Adrenal gland (tissue), 12 donors: ENCODE data around the gene SP6. TPM values are rescaled to one million over a fixed set of nuclear protein-coding genes. Genes with fewer than 3 reads are reported as not detected.
A peak's percentile ranks its signal among the peaks of the same experiment; 100 is the strongest.

Experiments used
- DNase-seq, 7 donors: peaks; one replicate each; pipeline ENCODE4 v3.0.0-alpha.2; 2019 to 2020
- H3K27ac ChIP-seq, 5 donors: fragments of 200-600 bp; sonication (generic) in 4 of 5; 1 replicate in 3 of 5; 2 replicates in 2 of 5; pipeline versions ENCODE4 v1.5.1 to v1.8.0; 2016 to 2020; ENCODE audit warnings: mild to moderate bottlenecking in 1 of 5
- H3K27me3 ChIP-seq: fragments of 200-600 bp; 2 replicates; pipeline ENCODE4 v1.8.0; 2021
- H3K36me3 ChIP-seq, 2 donors: fragments of 200-600 bp; replicated peaks in 1 of 2; 1 replicate in 1 of 2; 2 replicates in 1 of 2; pipeline versions ENCODE4 v1.5.1 to v1.8.0; 2018 to 2022
- H3K4me1 ChIP-seq, 2 donors: fragments of 200-600 bp; replicated peaks in 1 of 2; 1 replicate in 1 of 2; 2 replicates in 1 of 2; pipeline versions ENCODE4 v1.5.1 to v1.8.0; 2018 to 2021
- H3K4me3 ChIP-seq, 4 donors: fragments of 200-600 bp; sonication (generic) in 3 of 4; one replicate each; pipeline ENCODE4 v1.5.1; 2016 to 2018
- H3K9me3 ChIP-seq, 3 donors: fragments of 200-600 bp; sonication (generic) in 1 of 3; replicated peaks in 1 of 3; 1 replicate in 2 of 3; 2 replicates in 1 of 3; pipeline versions ENCODE4 v1.5.1 to v1.8.0; 2016 to 2021
- POLR2A ChIP-seq, 2 donors: fragments of 450-650 bp; IDR thresholded peaks; one replicate each; pipeline ENCODE4 v1.6.1; 2017; ENCODE audit warnings: antibody characterized with exemption in 2 of 2, mild to moderate bottlenecking in 2 of 2, moderate library complexity in 1 of 2
- WGBS, 4 donors: extraction: QIAGEN DNeasy Blood & Tissue Kit in 2 of 4; methylation state at CpG; one replicate each; pipeline versions ENCODE4 v1.1.5 to v1.1.7; 2013 to 2017; 5-methylcytosine and 5-hydroxymethylcytosine counted together
- intact Hi-C, 2 donors: fragments of 100-400 bp; cut with DNase I; formaldehyde crosslinking; loops; one replicate each; pipeline versions ENCODE4 v1.14.1 to v1.15.0; 2022 to 2023
- polyA plus RNA-seq, 3 donors: library from polyadenylated mRNA; stranded (reverse); fragments of 200-250 nt in 2 of 3; fragments of 350-450 nt in 1 of 3; fragmentation: Illumina TruSeq in 1 of 3; extraction: RNeasy Lipid Tissue Mini Kit (QIAGEN cat#74804) in 1 of 3; gene quantifications; one replicate each; pipeline ENCODE4 v1.2.3, GENCODE V29; 2013 to 2014
- total RNA-seq, 9 donors: library from RNA; depleted of rRNA in 4 of 9; stranded (reverse); fragments of >200 nt in 4 of 9; fragments of 120-200 nt in 1 of 9; fragmentation: NEBNext Ultra II Directional in 1 of 9; extraction: Animal tissue kit (Norgen Biotek cat#: 25700) in 1 of 9; gene quantifications; one replicate each; pipeline versions ENCODE4 v1.1.0 to v1.2.4, GENCODE V29; 2013 to 2023
- TF ChIP-seq, protein P1 (sequence below), 6 experiments: fragments of 450-650 bp in 4 of 6; fragments of 200-600 bp in 2 of 6; sonication (generic) in 1 of 6; IDR thresholded peaks; 1 replicate in 5 of 6; 2 replicates in 1 of 6; pipeline versions ENCODE4 v1.5.1 to v1.8.0; 2016 to 2021; ENCODE audit warnings: antibody characterized with exemption in 6 of 6, mild to moderate bottlenecking in 2 of 6, moderate library complexity in 1 of 6
- donor health status: healthy with polysubstance abuse.
- donor health status: Bipolar disorder and iron deficiency.
- donor health status: DM: yes; HTN: yes; CAD: no.
- donor health status: DM: no; HTN: no; CAD: no.
- donor health status: DM: no; HTN: no; CAD: no.
- donor health status: DM: yes; HTN: yes; CAD: no.

The SP6 gene
- total and polyA plus RNA-seq, 12 donors: 0.06 to 3.5 (median 1.0) TPM

DNA sequence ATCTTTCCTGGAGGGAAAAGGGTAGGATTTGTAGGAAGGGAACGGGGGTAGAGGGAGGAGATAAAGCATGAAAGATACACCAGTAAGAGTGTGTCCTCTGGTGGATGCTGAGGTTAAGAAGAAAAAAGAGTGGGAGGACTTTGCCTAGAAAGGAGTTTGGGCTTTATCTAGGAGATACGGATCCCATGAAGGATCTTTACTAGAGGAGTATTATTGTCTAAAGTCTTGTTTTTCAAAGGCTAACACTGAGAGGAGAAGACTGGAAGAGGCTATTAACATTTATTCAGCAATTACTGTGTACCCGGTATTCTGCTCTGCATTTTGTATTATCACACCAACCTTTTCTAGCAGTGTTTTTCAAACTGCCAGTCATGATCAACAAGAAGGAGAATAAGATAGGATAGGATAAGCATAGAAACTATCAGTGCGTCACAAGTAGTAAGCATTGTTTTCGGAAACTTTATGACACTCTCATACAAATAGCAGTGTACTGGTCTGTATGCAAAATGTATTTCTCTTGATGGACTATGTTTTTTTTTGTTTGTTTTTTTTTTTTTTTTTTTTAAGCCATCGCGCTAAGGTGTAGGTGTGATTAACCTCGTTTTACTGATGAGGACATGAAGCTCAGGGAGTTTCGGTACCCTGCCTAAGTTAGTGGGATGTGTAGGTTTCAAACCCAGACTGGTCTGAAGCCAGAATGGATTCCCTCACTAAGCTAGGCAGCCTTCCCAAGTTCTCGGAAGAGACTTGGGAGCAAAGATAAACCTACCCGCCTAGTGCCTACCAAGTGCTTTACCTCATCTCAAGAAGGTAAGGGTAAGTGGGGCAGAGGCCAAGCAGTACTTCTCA lies 43.8 kb upstream of the SP6 start:
- H3K4me3 ChIP-seq: peak overlapping the region; percentile 24 to 89 (median 72)
- no peaks in the 10 kb centered on the region for H3K36me3 ChIP-seq
- intact Hi-C loops: loop anchor here in 1 of 2 donors (5.0 kb wide), 1 partner anchor 78 kb away; the partner anchor contains the start of gene CDK5RAP3
- no peaks in the 10 kb centered on the region for H3K27me3 ChIP-seq
- H3K27ac ChIP-seq: peak overlapping the region in 3 of 5 donors; percentile 71 to 93 (median 77)
- peaks cover 10 to 31% of the 10 kb centered on the region in 2 donors for H3K4me1 ChIP-seq
- WGBS, 4 donors: 40 to 45% (median 41%) methylated on average over 11 of the region's 11 CpGs
- no peaks in the 10 kb centered on the region for H3K9me3 ChIP-seq
- no peak for TF ChIP-seq POLR2A (IDR thresholded peaks at IDR 0.05)
- TF ChIP-seq, protein P1, sequence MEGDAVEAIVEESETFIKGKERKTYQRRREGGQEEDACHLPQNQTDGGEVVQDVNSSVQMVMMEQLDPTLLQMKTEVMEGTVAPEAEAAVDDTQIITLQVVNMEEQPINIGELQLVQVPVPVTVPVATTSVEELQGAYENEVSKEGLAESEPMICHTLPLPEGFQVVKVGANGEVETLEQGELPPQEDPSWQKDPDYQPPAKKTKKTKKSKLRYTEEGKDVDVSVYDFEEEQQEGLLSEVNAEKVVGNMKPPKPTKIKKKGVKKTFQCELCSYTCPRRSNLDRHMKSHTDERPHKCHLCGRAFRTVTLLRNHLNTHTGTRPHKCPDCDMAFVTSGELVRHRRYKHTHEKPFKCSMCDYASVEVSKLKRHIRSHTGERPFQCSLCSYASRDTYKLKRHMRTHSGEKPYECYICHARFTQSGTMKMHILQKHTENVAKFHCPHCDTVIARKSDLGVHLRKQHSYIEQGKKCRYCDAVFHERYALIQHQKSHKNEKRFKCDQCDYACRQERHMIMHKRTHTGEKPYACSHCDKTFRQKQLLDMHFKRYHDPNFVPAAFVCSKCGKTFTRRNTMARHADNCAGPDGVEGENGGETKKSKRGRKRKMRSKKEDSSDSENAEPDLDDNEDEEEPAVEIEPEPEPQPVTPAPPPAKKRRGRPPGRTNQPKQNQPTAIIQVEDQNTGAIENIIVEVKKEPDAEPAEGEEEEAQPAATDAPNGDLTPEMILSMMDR (IDR thresholded peaks at IDR 0.05): no peak
- DNase-seq: no peak

DNA sequence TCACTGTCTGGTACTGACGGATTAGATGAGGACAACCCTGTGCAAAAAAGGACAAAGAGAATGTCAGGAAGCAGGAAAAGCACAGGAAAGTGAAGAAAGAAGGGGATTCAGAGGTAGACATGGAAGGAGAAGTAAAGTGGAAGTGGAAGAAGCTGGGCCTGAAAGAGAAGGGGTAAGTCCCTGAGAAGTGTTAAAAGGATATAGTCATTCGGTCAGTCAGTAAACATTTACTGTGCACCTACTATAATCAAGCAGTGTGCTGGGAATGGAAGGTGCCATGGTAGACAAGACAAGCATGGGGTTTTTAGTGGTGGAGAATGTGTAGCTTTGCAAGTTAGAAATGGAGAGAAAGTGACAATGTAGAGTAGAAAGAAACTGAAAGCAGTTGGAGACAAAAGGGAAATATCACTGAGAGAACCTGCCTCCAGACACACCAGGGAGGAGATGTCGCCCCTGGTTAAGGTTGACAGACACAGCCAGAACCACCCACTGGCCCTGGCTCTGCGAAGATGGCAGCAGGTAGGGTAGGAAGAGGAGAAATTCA lies 40.7 kb upstream of the SP6 start:
- Histone ChIP-seq H3K4me3 (no peak overlapping the region), H3K27ac (no peak overlapping the region), H3K9me3 (no peaks in the 10 kb centered on the region), H3K36me3 (no peaks in the 10 kb centered on the region), H3K4me1 (peaks cover 6 to 11% of the 10 kb centered on the region in 2 donors), H3K27me3 (no peaks in the 10 kb centered on the region)
- TF ChIP-seq POLR2A (IDR thresholded peaks at IDR 0.05): no peak
- TF ChIP-seq, protein P1 (IDR thresholded peaks at IDR 0.05): no peak
- intact Hi-C loops: loop anchor here (2.0 to 5.0 kb wide), 2 partner anchors 51 to 81 kb away; partner anchors contain the start of genes CDK5RAP3 (in 1 of the 2) and SCRN2 (in 1 of the 2)
- no peak for DNase-seq
- 88 to 94% (median 88%) methylated on average over 4 of the region's 4 CpGs for whole genome bisulfite sequencing, 4 donors

- no peaks in the 10 kb centered on the region for H3K9me3 ChIP-seq
- H3K27ac ChIP-seq: no peak overlapping the region
- 38 to 46% (median 42%) methylated on average over 9 to 11 of the region's 11 CpGs for WGBS, 4 donors
- TF ChIP-seq, protein P1 (IDR thresholded peaks at IDR 0.05): peak; percentile 95 to 98 (median 97)
- no peak for TF ChIP-seq POLR2A (IDR thresholded peaks at IDR 0.05)
- H3K4me1 ChIP-seq: peaks cover 5 to 13% of the 10 kb centered on the region in 2 donors
- no peaks in the 10 kb centered on the region for H3K27me3 ChIP-seq
- no peaks in the 10 kb centered on the region for H3K36me3 ChIP-seq
- H3K4me3 ChIP-seq: no peak overlapping the region
- peak; percentile 85 to 95 (median 91) for DNase-seq
- intact Hi-C loops: loop anchor here (2.0 to 5.0 kb wide), 3 partner anchors 45 to 82 kb away; partner anchors contain the start of genes CDK5RAP3 (in 1 of the 2) and SCRN2 (in 1 of the 2)
These were observed 39.0 kb upstream of the SP6 start for GRCh38 chr17:47889734-47890529.
